DND-41 (cell line): ENCODE results near the gene DYNLT3.

Experiments used
- CTCF ChIP-seq: IDR thresholded peaks from 2 replicates; pipeline ENCODE4 v1.5.1; 2012; ENCODE audit warnings: borderline replicate concordance, low read length, moderate library complexity, mild to moderate bottlenecking; ENCODE audit not compliant: poor library complexity, severe bottlenecking; ENCODE audit errors: extremely low read depth
- EZH2 ChIP-seq: IDR thresholded peaks from 3 replicates; pipeline ENCODE4 v1.6.1; 2012; ENCODE audit warnings: borderline replicate concordance, low read depth, mild to moderate bottlenecking, moderate library complexity, low read length, inconsistent platforms; ENCODE audit not compliant: severe bottlenecking

DNA sequence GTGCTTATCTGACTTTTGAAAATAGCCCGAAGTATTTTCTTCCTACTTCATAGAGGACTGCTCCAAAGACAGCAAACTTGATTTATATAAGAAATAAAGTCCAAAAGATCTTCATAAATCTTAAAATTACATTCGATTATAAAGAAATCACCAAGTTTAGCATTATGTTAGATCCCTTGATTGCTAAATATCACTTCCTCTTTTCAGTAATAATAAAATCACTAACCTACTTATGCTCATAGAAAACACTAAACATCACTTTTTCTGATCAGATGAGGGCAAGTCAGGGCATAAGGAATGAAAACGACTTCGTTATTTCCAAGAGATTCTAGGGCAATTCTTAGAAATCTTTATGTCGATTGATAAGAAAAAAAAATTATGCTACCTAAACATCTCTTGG lies 32.0 kb downstream of the DYNLT3 start:
- no peak for TF ChIP-seq CTCF
- no peak for TF ChIP-seq EZH2
